H4 (cell line): Measurements from ENCODE around the gene SUMF1. TPM values are rescaled to one million over a fixed set of nuclear protein-coding genes. Genes with fewer than 3 reads are reported as not detected.
A peak's percentile ranks its signal among the peaks of the same experiment; 100 is the strongest.

Source experiments
- DNase-seq: peaks from one replicate; pipeline ENCODE4 v3.0.0-alpha.2; 2015; ENCODE audit warnings: low spot score
- total RNA-seq: library from RNA; depleted of rRNA; stranded (reverse); fragments of >200 nt; shearing (Covaris generic); gene quantifications from 2 replicates; pipeline ENCODE4 v1.2.3, GENCODE V29; 2014

The SUMF1 gene
- total RNA-seq, 1 experiment from 2014 or later = 45.4 TPM

DNA sequence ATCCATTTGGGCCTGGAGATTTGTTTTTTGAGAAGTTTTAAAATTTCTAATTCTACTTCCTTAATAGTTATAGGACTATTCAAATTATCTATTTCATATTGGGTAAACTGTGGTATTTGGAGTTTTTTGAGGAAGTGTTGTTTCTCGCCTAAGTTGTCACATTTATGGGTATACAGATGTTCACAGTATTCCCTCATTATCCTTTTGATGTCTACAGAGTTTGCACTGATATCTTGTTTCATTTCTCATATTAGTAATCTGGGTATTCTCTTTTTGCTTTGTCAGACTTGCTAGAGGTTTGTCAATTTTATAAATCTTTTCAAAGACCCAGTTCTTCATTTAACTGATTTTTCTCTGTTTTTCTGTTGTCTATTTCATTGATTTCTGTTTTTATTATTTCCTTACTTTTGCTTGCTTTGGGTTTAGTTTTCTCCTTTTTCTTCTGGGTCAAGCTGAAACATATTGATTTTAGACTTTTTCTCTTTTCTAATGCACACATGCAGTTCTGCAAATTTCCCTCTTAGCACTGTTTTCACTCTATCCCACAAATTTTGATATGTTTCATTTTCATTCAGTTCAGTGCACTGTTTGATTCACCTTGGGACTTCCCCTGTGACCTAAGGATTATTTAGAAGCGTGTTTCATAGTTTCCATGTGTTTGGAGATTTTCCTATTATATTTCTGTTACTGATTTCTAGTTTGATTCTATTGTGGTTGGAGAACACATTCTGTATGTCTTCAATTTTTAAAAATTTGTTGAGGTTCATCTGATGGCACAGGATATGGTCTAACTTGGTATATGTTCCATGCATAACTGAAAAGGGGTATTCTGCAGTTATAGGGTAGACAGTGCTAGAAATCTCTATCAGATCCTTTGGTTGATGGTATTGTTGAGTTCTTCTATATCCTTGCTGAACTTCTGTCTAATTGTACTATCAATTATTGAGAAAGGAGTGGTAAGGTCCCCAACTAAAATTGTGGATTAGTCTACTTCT is 79.6 kb downstream of the SUMF1 start:
- DNase-seq = no peak

DNA sequence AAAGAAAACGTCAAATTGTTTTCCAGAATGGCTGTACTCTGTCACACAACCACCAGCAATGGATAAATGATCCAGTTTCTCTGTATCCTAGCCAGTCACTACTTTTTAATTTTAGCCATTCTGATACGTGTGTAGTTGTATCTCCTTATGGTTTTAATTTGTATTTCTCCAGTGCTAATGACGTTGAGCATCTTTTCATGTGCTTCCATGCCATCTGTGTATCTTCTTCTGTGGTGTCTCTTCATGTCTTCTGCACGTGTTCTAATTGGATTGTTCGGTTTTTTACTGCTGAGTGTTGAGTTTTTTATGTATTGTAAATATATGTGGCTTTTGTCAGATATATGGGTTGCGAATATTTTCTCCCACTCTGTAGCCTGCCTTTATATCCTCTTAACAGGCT is 81.9 kb downstream of the SUMF1 start:
- DNase-seq = no peak

DNA sequence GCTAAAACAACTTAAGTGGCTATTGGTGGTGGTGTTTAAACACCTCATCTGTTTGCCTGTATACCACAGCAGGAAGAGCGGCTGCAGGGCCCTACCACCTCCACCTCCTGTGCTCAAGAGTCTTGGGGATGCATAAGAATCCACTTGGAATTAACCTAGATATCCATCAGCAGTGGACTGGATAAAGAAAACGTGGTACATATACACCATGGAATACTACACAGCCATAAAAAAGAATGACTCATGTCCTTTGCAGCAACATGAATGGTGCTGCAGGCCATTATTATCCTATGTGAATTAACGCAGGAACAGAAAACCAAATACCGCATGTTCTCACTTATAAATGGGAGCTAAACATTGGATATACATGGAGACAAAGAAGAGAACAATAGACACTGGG is 87.1 kb downstream of the SUMF1 start:
- no peak for DNase-seq

DNA sequence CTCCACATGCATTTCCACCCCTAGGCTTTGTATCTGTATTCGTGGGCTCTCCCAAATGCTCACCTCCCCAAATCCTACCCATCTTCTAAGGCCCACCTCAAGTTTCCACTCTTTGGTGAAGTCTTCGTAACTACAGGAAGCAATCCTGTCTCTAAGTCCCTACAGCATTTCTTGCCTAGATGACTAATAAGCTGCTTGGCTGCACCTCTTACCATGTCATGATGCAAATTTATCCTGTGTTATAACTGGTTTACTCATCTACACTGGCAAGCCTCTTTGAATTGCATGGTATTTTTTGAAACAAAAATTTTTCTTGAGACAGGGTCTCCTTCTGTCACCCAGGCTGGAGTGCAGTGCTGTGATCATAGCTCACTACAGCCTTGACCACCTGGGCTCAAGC is 90.6 kb downstream of the SUMF1 start:
- no peak for DNase-seq

DNA sequence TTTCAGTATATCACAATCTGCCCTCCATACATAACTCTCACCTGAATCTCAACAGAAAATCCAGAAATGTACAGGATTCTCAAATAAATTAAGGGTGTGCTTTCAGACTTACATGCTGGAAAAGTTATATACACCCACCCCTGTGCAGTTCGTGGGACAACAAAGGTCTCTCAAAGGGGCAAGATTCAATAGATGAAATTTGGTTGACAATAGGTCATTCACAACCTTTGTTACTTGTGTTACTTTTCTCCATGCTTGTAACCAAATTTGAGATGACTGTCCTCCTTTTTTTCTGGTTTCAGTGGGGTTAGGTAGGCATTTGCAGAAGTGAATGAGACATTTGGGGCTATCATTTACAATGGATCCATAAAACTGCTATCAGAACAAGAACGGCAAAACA is 91.2 kb downstream of the SUMF1 start:
- DNase-seq = no peak

DNA sequence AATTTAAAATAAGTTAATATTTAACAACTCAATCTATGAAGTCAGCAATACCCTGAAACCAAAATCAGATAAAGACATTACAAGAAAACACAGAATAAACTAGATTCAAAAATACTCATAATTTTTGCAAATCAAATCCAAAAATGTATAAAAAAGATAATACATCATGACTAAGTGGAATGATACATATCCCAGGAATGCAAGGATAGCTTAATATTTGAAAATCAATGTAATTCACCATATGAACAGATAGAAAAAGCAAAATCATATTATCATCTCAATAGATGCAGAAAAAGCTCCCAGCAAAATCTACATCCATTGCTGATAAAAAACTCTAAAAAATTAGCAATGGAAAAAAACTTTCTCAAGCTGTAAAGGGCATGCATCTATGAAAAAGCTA is 93.4 kb downstream of the SUMF1 start:
- no peak for DNase-seq

DNA sequence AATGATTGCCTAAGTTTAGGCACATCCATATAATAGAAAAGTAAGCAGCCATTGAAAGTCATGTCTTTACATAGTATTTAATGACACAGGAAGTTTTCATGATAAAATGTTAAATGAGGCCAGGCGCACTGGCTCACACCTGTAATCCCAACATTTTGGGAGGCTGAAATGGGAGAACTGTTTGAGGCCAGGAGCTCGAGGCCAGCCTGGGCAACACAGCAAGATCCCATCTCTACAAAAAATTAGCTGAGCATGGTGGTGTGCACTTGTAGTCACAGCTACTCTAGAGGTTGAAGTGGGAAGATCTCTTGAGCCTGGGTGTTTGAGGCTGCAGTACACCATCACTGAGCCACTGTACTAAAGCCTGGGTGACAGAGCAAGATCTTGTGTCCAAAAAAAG is 104.5 kb downstream of the SUMF1 start:
- no peak for DNase-seq

DNA sequence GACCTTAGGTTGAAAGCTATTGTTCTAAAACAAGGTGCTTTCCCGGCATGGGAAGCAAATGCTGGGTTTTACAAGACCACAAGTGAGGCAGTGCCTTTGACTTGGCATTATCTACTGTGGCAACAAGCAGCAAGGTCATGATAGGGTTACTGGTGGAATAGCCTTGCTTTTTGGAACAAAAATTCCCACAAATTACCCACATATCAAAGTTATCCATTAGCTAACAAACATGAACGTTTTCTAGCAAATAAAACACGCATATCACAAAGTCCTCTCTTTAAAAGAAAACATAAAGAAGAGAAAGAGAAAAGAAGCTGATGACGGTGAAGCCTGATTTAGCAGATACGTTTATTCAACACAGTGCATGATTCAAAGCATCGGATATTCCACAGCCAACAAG is 106.3 kb downstream of the SUMF1 start:
- DNase-seq = no peak

DNA sequence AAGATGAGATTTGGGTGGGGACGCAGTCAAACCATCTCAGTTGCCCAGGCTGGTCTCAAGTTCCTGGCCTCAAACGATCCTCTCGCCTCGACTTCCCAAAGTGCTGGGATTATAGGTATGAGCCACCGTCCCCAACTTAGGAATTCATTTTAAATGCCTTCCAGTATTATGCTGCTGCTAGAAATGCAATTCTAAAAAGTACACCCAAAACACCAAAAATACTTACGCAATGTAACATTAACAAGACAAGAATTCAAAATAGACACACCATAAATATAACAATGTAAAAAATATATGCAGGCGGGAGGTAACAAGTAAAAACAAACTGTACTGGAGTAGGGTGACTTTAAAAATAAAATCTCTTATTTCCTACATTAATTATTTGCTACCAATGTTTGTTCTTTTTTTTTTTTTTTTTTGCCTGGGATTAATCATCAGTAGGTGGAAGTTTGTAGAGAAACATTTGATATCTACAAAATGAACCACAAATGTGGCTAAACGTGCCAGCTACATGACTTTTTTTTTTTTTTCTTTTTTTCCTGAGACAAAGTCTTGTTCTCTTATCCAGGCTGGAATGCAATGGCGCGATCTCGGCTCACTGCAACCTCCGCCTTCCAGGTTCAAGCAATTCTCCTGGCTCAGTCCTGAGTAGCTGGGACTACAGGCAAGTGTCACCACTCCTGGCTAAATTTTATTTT is 107.1 kb downstream of the SUMF1 start:
- DNase-seq = no peak

DNA sequence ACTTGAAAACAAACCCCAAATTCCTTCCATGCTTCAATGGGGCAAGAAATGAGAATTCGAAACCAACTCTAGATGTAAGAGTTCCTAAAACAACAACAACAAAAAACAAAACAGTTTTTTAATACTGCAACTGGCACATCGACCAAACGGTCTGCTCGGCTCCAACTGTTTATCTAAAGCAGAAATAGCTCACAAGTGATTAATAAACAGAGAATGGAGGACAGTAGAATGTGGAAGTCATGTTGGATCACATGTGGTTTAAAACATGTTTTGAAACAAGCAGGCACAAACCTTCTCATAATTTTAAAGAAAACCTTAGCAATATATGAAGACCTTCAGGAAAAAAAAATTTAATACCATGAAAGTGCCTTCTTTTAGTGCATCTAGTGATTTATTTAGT is 108.8 kb downstream of the SUMF1 start:
- DNase-seq = no peak

DNA sequence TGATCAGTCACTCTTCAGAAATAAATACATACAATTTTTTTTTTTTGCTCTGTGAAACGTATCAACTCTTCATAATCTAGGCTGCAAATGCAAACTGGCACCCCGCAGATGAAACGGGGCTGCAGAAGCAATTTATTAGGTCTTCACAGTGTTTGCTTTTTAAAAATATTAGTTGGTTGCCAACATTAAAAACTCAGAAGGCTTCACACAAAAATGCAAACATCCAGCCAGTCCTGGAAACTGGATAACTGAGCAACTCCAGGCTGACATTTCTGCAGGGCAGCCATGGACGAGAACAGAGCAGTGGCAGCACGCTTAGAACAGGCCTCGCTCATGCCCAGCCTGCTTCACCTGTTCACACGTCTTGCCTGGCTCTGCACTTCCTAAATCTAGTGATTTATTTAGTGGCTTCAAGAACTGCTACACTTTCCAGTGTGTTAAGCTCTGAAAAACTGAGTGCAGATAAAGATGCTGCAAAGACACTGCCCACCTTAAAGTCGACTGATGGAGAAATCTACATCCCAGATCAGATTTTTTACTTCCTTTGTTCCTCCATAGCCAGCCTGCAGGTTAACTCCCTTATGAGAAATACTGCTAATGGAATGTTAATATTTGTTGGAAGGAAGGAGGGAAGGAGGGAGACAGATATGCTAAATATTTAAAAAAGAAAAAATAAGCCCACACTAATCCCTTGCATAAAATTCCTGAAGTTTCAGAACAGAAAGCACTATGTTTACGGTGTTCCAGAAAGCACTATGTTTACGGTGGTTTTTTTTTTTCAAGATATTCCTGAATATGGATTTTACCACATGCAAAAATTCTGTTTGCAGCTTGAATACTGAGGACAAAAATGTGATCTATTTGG is 110.3 kb downstream of the SUMF1 start:
- DNase-seq = no peak

DNA sequence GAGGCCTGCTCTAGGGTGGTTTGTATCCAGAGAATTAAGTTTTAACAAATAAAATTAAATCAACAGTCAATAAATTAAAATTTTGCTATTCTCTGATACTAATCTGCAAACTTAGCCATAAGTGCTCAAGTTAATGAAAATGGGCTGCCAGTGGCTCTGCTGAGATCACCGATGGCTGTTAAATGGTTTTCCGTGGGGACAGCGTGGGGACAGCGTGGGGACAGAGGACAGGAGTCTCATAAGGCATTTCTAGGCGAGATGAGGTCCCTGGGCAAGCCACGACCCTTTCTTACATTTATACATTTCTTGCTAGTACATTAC is 110.9 kb downstream of the SUMF1 start:
- no peak for DNase-seq

DNA sequence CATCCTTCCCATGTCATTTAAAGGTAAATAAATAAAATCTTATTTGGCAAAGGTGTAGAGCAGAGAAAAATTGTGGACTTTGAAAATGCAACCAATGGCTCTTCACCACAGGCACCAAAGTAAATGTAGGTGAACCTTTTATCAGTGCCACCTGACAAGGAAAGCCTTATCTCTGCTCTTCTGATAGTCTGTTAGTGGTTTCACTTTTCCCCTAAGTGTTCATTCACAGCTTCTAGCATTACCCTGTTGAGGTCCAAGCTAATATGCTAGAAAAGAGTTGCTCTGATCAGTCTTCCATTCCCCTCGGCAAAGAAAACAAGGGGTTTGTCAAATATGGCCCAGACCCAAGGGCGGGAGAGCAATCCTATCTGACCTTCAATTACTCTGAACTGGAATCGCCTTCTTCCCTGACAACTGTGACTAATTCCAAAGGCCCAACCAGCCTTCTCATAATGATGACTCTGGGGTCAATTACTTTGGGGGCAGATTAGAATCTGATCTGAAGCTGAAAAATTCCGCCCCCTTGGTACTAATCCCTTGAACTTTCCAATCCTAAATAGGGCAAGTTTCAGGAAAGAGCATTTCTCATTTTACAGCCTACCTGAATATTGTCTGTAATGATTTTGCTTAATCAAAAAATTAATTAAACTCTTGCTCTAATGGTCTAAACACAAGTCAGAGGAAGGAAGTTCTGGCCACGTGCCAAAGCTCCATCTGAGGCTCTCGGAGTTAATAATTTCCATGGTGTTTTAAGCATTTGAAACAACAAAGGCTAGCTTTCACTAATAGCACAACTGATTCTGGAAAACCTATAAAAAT is 111.5 kb downstream of the SUMF1 start:
- no peak for DNase-seq

DNA sequence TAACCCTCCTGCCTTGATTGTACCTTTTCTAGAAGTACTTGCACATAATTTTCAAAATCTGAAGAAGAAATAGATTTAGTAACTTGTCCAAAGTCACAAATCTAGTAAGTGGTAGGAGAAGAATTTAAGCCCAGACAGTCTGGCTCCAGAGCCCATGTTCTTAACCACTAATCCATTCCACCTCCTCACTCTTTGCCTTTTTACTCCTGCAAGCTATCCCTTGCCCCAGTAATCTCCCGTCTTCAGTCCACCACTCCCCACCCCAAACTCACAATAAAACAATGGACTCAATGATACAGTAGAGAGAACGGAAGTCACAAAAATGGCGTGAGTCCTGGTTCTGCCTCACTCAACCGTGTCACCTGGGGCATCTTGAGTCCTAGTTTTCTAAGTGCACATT is 115.2 kb downstream of the SUMF1 start:
- no peak for DNase-seq

DNA sequence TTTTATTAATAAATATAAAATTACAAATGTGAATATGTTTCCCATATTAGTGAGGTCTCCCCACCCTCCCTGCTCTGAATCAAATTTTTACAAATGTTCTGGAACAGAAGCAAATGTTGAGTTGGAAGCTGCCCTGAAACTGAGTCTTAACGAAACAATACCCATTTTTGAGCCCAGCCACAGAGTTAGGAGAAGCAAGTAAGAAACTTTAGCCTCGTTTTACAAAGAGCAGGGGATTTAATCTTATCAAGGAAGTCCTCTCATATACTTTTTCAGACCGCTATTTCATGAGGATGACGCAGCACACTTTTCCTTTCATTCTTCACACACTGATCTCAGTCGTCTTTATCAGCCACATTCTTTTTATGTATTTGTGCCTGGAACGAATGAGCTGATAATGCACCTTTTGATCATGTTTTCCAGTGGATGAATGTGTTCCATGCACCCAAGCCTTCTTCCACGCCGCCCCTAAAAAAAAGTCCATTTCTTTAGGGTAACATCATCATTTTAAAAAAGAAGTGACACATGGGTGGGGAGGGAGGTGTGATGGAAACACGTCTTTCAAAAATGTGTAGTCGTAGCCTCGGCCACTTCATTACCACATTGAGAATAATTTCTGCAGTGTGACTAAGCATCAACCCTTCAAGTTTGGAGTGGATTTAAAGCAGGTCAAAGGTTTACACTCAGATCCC is 115.8 kb downstream of the SUMF1 start:
- DNase-seq = no peak

DNA sequence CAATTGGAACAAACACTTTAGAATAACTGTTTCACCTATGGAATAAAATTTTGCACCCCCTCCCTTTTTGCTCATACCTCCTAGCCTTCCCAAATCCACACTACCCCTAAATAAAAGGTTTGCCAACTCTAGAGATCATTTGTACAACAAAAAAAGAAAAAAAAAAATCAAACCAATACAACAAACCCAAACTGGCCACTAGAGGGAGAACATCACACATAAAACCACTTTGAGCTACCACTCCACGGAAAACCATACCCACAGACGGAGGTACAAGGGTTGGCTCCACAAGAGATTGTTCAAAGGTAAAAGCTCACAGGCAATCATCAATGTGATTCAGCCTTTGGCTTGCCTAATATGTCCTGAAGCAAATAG is 116.3 kb downstream of the SUMF1 start:
- peak; percentile 71 for DNase-seq

DNA sequence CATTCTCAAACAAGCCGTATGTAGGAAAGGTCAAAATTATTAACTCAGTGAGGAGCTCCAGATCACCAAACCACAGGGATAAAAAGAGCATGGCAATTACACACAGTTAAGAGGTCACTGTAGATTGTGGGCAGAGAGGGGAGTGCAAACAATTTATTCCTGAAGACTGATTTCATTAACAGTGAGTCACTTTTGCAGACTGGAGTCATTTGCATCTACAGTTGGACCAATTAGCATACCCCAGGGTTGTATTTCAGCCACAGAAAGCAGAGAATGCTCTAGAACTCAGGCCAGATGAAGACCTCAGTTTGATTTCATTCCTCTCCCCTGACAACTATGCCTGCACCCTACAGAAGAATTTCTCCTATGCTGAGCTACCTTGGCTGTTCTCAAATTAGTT is 123.8 kb downstream of the SUMF1 start:
- DNase-seq = peak; percentile 75

DNA sequence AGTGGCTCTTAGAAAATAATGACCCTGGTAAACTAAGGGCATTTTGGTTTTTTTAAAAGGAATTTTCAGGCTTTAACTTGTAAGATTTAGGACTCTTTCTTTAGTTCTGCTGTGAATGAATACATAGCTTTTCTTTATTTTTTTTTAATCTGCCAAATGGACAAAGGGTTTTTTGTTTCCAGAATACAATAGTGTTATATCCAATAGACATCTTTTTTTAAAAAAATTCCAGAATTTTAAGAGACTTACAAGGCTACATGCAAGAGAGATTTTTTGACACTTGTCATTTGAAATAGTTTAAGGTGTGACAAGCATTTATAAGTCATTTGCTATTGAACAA is 125.8 kb downstream of the SUMF1 start:
- DNase-seq = no peak

DNA sequence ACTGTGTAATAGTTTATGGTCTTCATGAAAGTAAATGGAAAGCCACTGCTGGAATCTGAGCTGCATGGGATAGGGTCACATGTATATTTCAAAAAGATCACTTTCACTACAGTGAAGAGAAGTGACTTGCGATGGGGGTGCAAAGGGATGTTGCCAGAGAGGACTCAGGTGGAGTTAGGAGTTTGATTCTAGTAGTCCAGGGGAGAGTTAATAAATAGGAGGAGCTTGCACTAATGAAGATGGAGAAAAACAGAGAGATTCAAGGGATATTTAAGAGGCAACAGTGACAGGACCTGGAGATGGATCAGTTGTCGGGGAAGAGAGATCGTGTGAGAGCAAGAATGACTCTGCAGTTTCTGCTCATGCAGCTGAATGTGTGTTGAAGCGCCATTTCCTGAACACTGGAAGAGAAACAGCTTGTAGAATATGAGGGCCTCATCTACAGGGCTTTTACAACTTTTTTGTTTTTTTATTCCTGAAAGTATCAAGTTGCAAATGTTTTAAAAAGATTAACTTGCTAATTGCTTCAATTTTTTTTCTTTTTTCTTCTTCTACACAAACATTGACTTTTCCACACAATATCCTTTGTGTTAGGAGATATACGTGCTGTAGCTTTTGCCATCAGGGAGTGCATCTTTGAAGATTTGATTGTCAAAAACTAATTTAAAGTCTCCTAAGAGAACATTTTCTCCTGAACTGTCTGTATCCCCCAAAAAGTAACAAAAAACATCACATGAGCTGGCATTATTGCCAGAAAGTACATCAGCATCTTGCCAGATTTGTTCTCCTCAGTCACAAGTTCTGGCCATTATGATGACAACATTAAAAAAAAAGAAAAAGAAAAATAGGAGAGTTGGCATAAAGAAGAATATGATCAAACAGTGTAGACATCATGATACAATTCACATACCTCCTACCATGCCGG is 126.4 kb downstream of the SUMF1 start:
- DNase-seq = peak; percentile 31

DNA sequence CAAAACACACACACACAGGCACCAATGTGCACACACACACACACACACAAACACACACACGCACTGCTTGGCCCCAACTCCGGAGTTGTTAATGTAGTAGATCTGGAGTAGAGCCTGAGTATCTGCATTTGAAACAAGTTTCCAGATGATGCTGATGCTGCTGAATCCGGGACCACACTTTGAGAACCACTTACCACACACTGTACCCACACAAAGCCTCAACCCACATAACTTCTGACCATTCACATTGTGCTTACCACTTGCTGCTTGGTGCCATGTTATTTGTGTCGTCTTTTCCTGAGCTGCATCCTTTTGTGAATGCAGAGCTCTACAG is 127.0 kb downstream of the SUMF1 start:
- no peak for DNase-seq
